Stimulated activated CD8-positive, alpha-beta memory T cell treated with anti-CD3 and anti-CD28 coated beads, Interleukin-15, amount 100 ng/mL, for 1 hour (primary cell): ENCODE data around the gene MBD3L2.
"Not testable (repeated sequence)": the region's sequence is repeated elsewhere in the genome, so short reads cannot be mapped to it uniquely, and the experiment has no call there.

Source experiments
- DNase-seq: peaks from one replicate; pipeline ENCODE4 v3.0.0-alpha.2; 2020; ENCODE audit warnings: low read depth

MBD3L2 gene

GRCh38 chr19:7049021-7049420, at the start of gene MBD3L2:
Gene MBD3L2, plus strand, starts transcription at chr19:7049321. Its CDS starts 53 bp downstream, at chr19:7049374.
- DNase-seq, result not testable (repeated sequence)

GRCh38 chr19:6999933-7000332, 49.2 kb upstream of the MBD3L2 start:
- no peak for DNase-seq

GRCh38 chr19:7000333-7000732, 48.8 kb upstream of the MBD3L2 start:
- DNase-seq, result no peak

- no peak for DNase-seq
Measured at GRCh38 chr19:7000816-7001215, 48.3 kb upstream of the MBD3L2 start.

GRCh38 chr19:7004313-7004931, 44.7 kb upstream of the MBD3L2 start:
- DNase-seq, result no peak

- no peak for DNase-seq
Measured at GRCh38 chr19:7006135-7006704, 42.9 kb upstream of the MBD3L2 start.

- DNase-seq, result no peak
Measured at GRCh38 chr19:7007859-7008258, 41.3 kb upstream of the MBD3L2 start.

GRCh38 chr19:7010722-7011593, 38.2 kb upstream of the MBD3L2 start:
- no peak for DNase-seq

GRCh38 chr19:7013678-7014077, 35.4 kb upstream of the MBD3L2 start:
- DNase-seq, result no peak

- DNase-seq, result no peak
Measured at GRCh38 chr19:7018828-7019227, 30.3 kb upstream of the MBD3L2 start.

- not testable (repeated sequence) for DNase-seq
Measured at GRCh38 chr19:7021331-7021730, 27.8 kb upstream of the MBD3L2 start, which contains the start of gene MBD3L2B. Gene MBD3L2B, minus strand, starts transcription at chr19:7021431. Its CDS starts 34 bp downstream, at chr19:7021397.

GRCh38 chr19:7028790-7029189, 20.3 kb upstream of the MBD3L2 start:
- DNase-seq, result not testable (repeated sequence)

GRCh38 chr19:7030278-7030677, 18.8 kb upstream of the MBD3L2 start, which contains the start of gene MBD3L5:
Gene MBD3L5, plus strand, starts transcription at chr19:7030578. Its CDS starts 34 bp downstream, at chr19:7030612.
- not testable (repeated sequence) for DNase-seq

GRCh38 chr19:7040079-7040478, 9.0 kb upstream of the MBD3L2 start, which contains the start of gene MBD3L4:
Gene MBD3L4, minus strand, starts transcription at chr19:7040179. Its CDS starts 35 bp downstream, at chr19:7040144.
- DNase-seq, result not testable (repeated sequence)

- not testable (repeated sequence) for DNase-seq
Measured at GRCh38 chr19:7041563-7041962, 7.6 kb upstream of the MBD3L2 start.

GRCh38 chr19:7051421-7051820, 2.3 kb downstream of the MBD3L2 start:
- DNase-seq, result not testable (repeated sequence)

GRCh38 chr19:7052896-7053295, 3.8 kb downstream of the MBD3L2 start:
- DNase-seq, result not testable (repeated sequence)

GRCh38 chr19:7054635-7055368, 5.7 kb downstream of the MBD3L2 start:
- DNase-seq, result not testable (repeated sequence)

- DNase-seq, result not testable (repeated sequence)
Measured at GRCh38 chr19:7055679-7056078, 6.6 kb downstream of the MBD3L2 start.

- DNase-seq, result not testable (repeated sequence)
Measured at GRCh38 chr19:7056371-7056770, 7.2 kb downstream of the MBD3L2 start.

GRCh38 chr19:7058576-7058975, 9.5 kb downstream of the MBD3L2 start, which contains the start of gene MBD3L3:
Gene MBD3L3, minus strand, starts transcription at chr19:7058676. Its CDS starts 71 bp downstream, at chr19:7058605.
- DNase-seq, result not testable (repeated sequence)

GRCh38 chr19:7059977-7060376, 10.9 kb downstream of the MBD3L2 start:
- not testable (repeated sequence) for DNase-seq
